HepG2 (cell line): ENCODE data around the gene UBL5. TPM values are rescaled to one million over a fixed set of nuclear protein-coding genes. Genes with fewer than 3 reads are reported as not detected.

Source experiments
- MAFF ChIP-seq: IDR thresholded peaks from 2 replicates; pipeline ENCODE4 v1.6.1; 2011; ENCODE audit warnings: low read depth, low read length, improper control_type of control experiment
- PLSCR1 ChIP-seq: sonication (generic); formaldehyde crosslinking; IDR thresholded peaks from 2 replicates; pipeline ENCODE4 v1.5.0; 2020; ENCODE audit warnings: missing genetic modification reagents, mild to moderate bottlenecking, borderline replicate concordance
- SALL1 ChIP-seq: sonication (generic); formaldehyde crosslinking; IDR thresholded peaks from 2 replicates; pipeline ENCODE4 v1.8.0; 2022; ENCODE audit warnings: mild to moderate bottlenecking, missing genetic modification reagents
- WIZ ChIP-seq: sonication (generic); formaldehyde crosslinking; IDR thresholded peaks from 2 replicates; pipeline ENCODE4 v1.5.1; 2020; ENCODE audit warnings: mild to moderate bottlenecking, missing genetic modification reagents
- ZBTB26 ChIP-seq: IDR thresholded peaks from 2 replicates; pipeline ENCODE4 v1.6.1; 2016; ENCODE audit warnings: missing compliant biosample characterization, missing genetic modification reagents, borderline replicate concordance
- ZBTB46 ChIP-seq: sonication (generic); formaldehyde crosslinking; IDR thresholded peaks from 2 replicates; pipeline ENCODE4 v1.4.0; 2020; ENCODE audit warnings: mild to moderate bottlenecking, missing genetic modification reagents, borderline replicate concordance
- ZHX2 ChIP-seq, 2 experiments: sonication (generic) in 1 of 2; formaldehyde crosslinking in 1 of 2; IDR thresholded peaks; 2 replicates each; pipeline versions ENCODE4 v1.6.1 to v1.9.0; 2014 to 2022; ENCODE audit warnings: antibody characterized with exemption in 1 of 2, borderline replicate concordance in 1 of 2, inconsistent platforms in 1 of 2, low read depth in 1 of 2, missing genetic modification reagents in 1 of 2
- ZNF235 ChIP-seq: sonication (generic); formaldehyde crosslinking; IDR thresholded peaks from 2 replicates; pipeline ENCODE4 v1.8.1; 2023; ENCODE audit warnings: mild to moderate bottlenecking, missing genetic modification reagents, borderline replicate concordance
- ZNF256 ChIP-seq: sonication (generic); formaldehyde crosslinking; conservative IDR thresholded peaks from 2 replicates; pipeline ENCODE4 v1.4.0; 2020; ENCODE audit warnings: missing genetic modification reagents
- ZNF367 ChIP-seq: sonication (generic); formaldehyde crosslinking; IDR thresholded peaks from 2 replicates; pipeline ENCODE4 v1.4.0; 2020; ENCODE audit warnings: missing genetic modification reagents, borderline replicate concordance
- ZNF597 ChIP-seq: sonication (generic); formaldehyde crosslinking; IDR thresholded peaks from 2 replicates; pipeline ENCODE4 v1.5.0; 2020; ENCODE audit warnings: missing genetic modification reagents
- polyA plus RNA-seq, 8 experiments: library from polyadenylated mRNA; depleted of rRNA in 3 of 8; stranded (reverse) in 7 of 8; unstranded in 1 of 8; fragments of >200 nt; fragmentation: Illumina TruSeq in 4 of 8; extraction: Trizol in 4 of 8; gene quantifications; 2 replicates each; pipeline versions ENCODE4 v1.2.1 to v1.2.3, GENCODE V29; 2011 to 2016; ENCODE audit warnings: low read depth in 4 of 8, missing spikeins in 1 of 8, mixed read lengths in 1 of 8; ENCODE audit not compliant: insufficient read depth in 1 of 8
- total RNA-seq, 5 experiments: library from RNA; depleted of rRNA; stranded (reverse); fragments of >200 nt; fragmentation: Illumina TruSeq; extraction: Trizol; gene quantifications; 2 replicates each; pipeline ENCODE4 v1.2.3, GENCODE V29; 2016; ENCODE audit warnings: low read depth in 1 of 5

Gene UBL5
- total and polyA plus RNA-seq, 2 of the 13 experiments (the other 11 are each of a cell fraction or from before 2014, with no cell fraction given), result 373 to 487 TPM

- TF ChIP-seq ZBTB46 (CRISPR knock-in tag) (no peak), ZNF597 (CRISPR knock-in tag) (0 out of 2 replicates have a peak, but pooled peaks have one; percentile 37), ZNF256 (CRISPR knock-in tag) (no peak), ZNF235 (CRISPR knock-in tag) (no peak), WIZ (CRISPR knock-in tag) (no peak; the same call in 1 of the 2 replicates), ZBTB26 (peak; percentile 63; the same call in 1 of the 2 replicates), ZNF367 (CRISPR knock-in tag) (no peak), MAFF (no peak), SALL1 (CRISPR knock-in tag) (peak; percentile 74), PLSCR1 (no peak), ZHX2 (IDR thresholded peaks at IDR 0.05; ENCODE audit: low read depth) (0 out of 2 replicates have a peak, but pooled peaks have one; percentile 17), ZHX2 (CRISPR knock-in tag; IDR thresholded peaks at IDR 0.05; ENCODE audit: borderline replicate concordance) (no peak)
Measured at GRCh38 chr19:9827289-9828238, at the start of gene UBL5 (continued).
